Forelimb muscle (tissue), 1 donor: ENCODE results near the gene ELK4. TPM values are rescaled to one million over a fixed set of nuclear protein-coding genes. Genes with fewer than 3 reads are reported as not detected.
A peak's percentile ranks its signal among the peaks of the same experiment; 100 is the strongest.

ENCODE experiments used
- DNase-seq: peaks from one replicate; pipeline ENCODE4 v3.0.0-alpha.2; 2013; ENCODE audit warnings: low read depth
- polyA plus RNA-seq: library from polyadenylated mRNA; unstranded; fragments of 120-200 nt; gene quantifications from one replicate; pipeline ENCODE4 v1.2.1, GENCODE V29; 2013; ENCODE audit not compliant: insufficient read length

Gene ELK4
- polyA plus RNA-seq, 1 donor: 15.4 TPM

GRCh38 chr1:205596876-205597275 is 34.9 kb downstream of the ELK4 start:
- no peak for DNase-seq

DNA sequence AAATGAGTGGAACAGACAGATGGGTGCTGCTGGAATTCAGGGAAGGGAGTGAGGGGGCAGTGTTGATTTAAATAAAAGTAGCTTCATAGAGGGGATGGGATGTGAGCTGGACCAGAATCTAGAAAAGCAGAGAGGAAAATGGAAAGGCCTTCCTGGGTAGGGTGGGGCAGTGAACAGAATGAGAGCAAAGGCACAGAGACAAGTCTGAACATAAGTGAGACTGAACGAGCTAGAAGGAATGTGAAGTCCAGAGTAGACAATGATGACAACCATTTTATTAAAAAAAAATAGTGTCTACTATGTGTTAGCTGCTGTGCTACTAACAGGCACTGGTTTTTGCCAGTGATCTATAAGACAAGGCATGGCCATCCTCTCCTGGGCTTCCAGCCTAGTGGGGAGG is 36.0 kb downstream of the ELK4 start:
- DNase-seq: no peak

GRCh38 chr1:205595435-205595834 is 36.4 kb downstream of the ELK4 start:
- no peak for DNase-seq

GRCh38 chr1:205594846-205595245 is 37.0 kb downstream of the ELK4 start:
- no peak for DNase-seq

GRCh38 chr1:205593967-205594366 is 37.8 kb downstream of the ELK4 start:
- no peak for DNase-seq

- DNase-seq: no peak
Measured at GRCh38 chr1:205593532-205593931, 38.3 kb downstream of the ELK4 start.

DNA sequence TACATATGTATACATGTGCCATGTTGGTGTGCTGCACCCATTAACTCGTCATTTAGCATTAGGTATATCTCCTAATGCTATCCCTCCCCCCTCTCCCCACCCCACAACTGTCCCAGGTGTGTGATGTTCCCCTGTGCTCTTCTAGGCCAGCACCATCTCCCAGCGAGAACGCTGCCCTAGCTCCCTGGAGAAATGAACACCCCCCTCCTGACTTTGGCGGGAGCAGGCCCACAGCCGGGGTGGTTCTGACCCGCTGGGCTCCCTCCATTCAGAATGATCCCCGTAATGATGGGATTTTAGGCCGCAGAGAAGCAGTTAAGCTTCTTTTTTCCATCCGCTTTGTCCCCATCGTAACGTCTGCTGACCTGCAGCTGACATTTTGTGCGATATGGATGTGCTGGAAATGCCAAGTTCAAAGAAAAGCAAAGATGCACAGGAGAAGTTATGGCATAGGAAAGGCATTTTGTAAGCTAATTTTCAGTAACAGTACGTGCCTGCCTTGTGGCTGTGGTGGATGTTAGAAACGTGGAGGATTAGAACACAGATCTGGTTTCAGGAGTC is 39.3 kb downstream of the ELK4 start:
- DNase-seq: no peak

DNA sequence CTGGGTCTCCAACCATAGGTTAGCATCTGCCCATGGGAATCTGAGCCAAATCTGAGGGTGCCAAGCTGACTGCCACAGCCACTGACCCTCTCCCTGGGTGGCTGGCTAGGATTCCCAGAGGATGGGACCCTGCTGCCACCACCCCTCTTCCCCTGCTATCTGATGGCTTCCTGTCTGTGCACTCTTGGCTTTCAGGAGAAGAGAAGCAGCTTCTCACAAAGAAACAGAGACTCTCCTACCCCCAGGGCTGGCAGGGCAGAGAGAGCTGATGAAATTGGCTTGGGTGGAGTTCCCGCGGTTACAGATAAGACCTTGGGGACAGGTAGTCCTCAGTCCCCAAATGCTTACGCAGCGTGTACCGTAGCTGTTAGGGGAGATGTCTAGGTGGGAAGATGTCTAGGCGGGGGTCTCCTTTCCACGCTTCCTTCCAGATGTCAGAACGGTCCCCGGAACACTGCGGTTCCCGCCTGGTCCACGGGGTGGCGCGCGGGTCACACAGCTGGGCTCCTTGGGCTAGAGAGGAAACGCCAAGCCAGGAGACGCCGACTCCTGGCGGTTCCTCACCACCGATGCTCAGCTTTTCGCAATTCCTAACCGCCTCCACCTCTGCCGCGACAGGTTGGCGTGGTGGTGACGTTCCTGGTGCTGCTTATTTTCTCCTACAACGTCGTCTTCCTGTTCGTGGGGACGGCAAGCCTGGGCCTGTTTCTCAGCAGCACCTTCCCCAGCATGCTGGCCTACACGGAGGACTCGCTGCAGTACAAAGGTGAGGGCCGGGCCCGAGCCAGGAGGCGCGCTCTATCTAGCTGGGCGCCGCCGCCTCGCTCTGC is 40.1 kb downstream of the ELK4 start:
- DNase-seq: peak; percentile 53

- DNase-seq: no peak
Measured at GRCh38 chr1:205590777-205591513, 40.9 kb downstream of the ELK4 start.

- no peak for DNase-seq
Measured at GRCh38 chr1:205590457-205590768, 41.4 kb downstream of the ELK4 start.

DNA sequence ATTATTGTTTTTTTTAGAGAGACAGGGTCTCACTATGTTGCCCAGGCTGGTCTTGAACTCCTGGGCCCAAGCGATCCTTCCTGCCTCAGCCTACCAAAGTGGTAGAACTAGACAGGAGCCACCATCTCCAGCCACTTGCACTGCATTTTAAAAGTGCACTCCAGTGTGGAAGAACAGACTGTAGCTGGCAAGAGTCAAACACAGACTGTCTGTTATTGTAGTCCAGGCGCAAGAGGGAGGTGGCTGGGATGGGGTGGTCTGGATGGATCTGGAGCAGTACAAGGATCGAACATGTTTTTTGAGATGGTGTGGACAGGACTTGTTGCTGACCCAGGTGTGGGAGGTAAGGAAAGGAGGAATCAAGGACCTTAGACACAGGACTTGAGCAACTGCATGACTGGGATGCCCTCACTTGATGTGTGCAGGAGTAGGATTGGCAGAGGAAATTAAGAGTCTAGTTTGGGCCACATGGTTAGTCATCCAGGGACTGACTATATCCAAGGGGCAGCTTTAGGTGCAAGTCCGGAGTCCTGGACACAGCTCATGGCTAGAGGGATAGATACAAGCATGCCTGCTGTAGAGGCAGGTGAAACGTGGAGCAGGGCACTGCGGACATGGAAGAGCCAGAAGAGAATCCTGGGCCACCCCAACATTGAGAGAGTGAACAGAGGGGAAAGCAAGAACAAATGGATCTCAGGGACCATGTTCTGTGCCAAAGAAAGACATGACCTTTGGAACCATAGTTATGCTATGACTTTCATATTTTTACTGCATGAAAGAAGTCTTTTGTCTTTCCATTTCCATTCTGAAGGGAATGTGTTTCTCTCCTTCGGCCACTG is 42.0 kb downstream of the ELK4 start:
- DNase-seq: no peak

GRCh38 chr1:205589046-205589445 is 42.8 kb downstream of the ELK4 start:
- DNase-seq: no peak

GRCh38 chr1:205588636-205589035 is 43.2 kb downstream of the ELK4 start:
- no peak for DNase-seq

GRCh38 chr1:205587581-205587980 is 44.2 kb downstream of the ELK4 start:
- DNase-seq: no peak

DNA sequence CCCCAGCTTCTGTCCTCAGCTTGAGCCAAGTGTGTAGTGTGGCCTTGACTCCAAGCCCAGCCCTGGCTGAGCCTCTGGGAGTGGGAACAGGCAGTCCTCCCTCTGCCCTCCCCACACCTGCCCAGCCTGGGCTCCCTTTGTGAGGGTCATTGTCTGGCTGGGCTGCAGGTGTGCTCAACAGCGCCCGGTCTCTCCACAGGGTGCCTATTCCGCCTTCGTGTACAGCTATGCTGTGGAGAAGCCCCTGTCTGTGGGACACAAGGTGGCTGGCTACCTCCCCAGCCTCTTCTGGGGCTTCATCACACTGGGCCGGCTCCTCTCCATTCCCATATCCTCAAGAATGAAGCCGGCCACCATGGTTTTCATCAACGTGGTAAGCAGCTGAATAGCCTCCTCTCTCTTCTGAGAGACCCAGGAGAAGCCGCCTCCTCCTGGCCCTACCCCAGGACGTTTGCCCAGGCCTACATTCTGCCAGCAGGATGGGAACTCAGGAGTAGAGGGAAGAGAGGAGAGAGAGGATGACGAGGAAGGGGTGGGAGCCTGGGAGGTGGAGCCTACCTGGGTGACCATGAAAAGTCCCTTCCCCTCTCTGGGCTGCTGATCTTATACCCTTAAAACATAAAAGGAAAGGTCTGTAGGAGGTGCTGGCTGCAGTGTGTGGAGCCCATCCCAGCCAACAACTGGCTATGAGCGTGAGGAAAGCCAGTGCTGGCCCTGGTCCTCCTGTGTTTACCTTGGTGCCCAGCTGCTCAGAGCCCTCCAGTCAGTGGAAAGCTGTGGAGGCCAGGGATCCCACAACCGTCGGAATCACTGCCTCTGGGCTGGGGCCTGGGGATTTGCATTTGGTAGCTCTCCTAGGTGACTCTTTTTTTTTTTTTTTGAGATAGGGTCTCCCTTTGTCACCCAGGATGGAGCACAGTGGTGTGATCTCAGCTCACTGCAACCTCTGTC is 45.7 kb downstream of the ELK4 start:
- no peak for DNase-seq

DNA sequence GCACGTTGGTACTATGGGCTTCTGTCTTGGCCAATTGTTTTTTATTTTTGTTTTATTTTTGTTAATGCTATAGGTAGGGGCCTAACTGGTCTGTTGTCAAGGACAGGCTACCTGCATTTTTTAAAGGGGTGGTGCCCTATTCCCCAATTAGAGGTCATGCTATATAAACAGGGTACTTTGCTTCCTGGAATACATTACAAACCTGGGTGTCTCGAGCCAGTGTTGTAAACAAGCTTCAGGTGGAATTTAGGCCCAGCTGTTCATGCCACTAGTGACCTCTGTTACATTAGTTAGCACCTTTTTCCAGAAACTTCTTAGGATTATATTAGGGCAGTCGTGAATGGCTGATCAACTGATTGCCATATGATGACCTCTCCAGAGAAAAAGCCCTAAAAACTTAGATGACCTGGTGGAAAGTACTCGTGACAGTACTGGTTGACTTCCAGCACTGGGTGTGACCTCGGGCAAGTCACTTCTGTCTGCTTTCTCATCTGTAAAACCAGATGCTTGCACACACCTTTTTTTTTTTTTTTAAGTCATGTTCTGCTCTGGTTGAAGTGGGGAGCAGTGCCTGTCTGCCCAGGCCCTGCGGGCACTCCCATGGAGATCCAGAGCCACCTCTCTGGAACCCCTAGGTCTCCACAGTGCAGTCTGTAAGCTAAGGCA is 46.5 kb downstream of the ELK4 start:
- DNase-seq: no peak

- DNase-seq: no peak
Measured at GRCh38 chr1:205584732-205585131, 47.1 kb downstream of the ELK4 start.

DNA sequence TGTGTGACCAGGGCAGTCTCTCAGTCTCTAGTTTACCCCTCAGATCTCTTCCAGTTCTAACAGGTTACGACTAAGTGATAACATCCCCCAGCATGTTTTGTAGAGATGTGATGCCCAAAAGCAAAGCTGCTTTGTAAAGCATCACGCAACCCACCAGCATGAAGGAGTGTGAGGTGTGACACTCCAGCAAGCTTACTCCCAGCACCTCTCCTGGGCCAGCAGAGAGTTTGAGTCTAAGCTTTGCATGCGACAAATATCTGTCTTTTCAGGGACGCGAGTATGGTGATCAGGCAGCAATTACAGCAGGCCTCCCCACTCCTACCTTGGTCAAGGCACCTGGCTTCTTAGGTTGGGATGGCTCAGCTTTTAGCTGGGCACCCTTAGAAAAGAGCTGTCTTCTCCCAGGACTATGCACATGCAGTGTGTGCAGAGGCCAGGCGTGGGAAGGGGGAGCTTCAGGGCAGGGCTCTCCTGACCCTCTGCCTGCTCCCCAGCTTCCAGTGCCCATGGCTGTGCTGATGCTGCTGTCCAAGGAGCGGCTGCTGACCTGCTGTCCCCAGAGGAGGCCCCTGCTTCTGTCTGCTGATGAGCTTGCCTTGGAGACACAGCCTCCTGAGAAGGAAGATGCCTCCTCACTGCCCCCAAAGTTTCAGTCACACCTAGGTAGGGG is 48.2 kb downstream of the ELK4 start:
- DNase-seq: no peak

GRCh38 chr1:205582471-205583291 is 49.1 kb downstream of the ELK4 start:
- DNase-seq: no peak
